ENCODE measurements around the gene LYSMD1. TPM values are rescaled to one million over a fixed set of nuclear protein-coding genes. Genes with fewer than 3 reads are reported as not detected.
"Not testable (repeated sequence)": the region's sequence is repeated elsewhere in the genome, so short reads cannot be mapped to it uniquely, and the experiment has no call there.

Gene LYSMD1
- total RNA-seq, 1 donor from 2014 or later: 9.9 TPM

DNA sequence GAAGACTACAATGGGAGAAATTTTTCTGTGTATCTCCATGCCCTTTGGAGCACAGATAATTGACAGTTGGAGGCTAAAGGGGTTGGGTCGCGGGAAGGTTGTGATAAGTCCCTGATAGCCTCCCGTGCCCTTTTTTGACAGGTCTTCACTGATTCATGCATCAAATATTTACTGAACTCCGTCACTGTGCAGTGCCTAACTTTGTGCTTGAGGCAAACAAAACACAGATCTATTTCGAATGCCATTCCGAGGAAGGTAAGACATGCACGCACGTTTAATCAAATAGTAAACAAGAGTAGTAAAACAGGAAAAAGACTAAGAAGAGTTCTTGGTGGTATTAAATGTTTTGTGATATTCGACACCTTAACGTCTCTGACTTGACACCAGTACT is 32.2 kb upstream of the LYSMD1 start:
- FAIRE-seq (no peak), DNase-seq (ENCODE audit: low read depth) (no peak)
- Histone ChIP-seq H3K27ac (ENCODE audit: low read depth, low read length) (peak overlapping the region; percentile 97), H3K9me3 (ENCODE audit: insufficient read depth, low read depth, low read length) (no peaks in the 10 kb centered on the region), H4K20me1 (ENCODE audit: insufficient read depth, low read length) (peaks cover 32% of the 10 kb centered on the region), H3K4me1 (ENCODE audit: insufficient read depth, low read length) (peaks cover 24% of the 10 kb centered on the region), H2AFZ (ENCODE audit: low read depth, low read length) (peak overlapping the region; percentile 72), H3K4me3 (ENCODE audit: insufficient read depth, low read depth, low read length) (peak overlapping the region; percentile 98), H3K27me3 (ENCODE audit: insufficient read depth, low read length) (no peaks in the 10 kb centered on the region), H3K9ac (ENCODE audit: low read length) (peak overlapping the region; percentile 100), H3K4me2 (ENCODE audit: low read length) (peak overlapping the region; percentile 95), H3K36me3 (ENCODE audit: insufficient read depth, low read length) (peaks cover 8% of the 10 kb centered on the region), H3K79me2 (ENCODE audit: insufficient read depth, low read length) (peaks cover 42% of the 10 kb centered on the region)
- peaks cover 19% of the 10 kb centered on the region for H3K4me1 Mint-ChIP-seq (ENCODE audit: low read depth, unreplicated experiment)
- H3K4me3 Mint-ChIP-seq (ENCODE audit: unreplicated experiment): peak overlapping the region; percentile 99
- H3K27me3 Mint-ChIP-seq (ENCODE audit: low read depth, unreplicated experiment): no peaks in the 10 kb centered on the region
- peak overlapping the region; percentile 100 for H3K27ac Mint-ChIP-seq (ENCODE audit: unreplicated experiment)
- TF ChIP-seq EZH2 (IDR thresholded peaks at IDR 0.05; ENCODE audit: insufficient read depth, low read length): no peak
- no peak for TF ChIP-seq CTCF (IDR thresholded peaks at IDR 0.05; ENCODE audit: insufficient read depth, low read depth, low read length)
- no peaks in the 10 kb centered on the region for H3K9me3 Mint-ChIP-seq (ENCODE audit: unreplicated experiment)
- H3K36me3 Mint-ChIP-seq (ENCODE audit: low read depth, unreplicated experiment): peaks cover 2% of the 10 kb centered on the region

DNA sequence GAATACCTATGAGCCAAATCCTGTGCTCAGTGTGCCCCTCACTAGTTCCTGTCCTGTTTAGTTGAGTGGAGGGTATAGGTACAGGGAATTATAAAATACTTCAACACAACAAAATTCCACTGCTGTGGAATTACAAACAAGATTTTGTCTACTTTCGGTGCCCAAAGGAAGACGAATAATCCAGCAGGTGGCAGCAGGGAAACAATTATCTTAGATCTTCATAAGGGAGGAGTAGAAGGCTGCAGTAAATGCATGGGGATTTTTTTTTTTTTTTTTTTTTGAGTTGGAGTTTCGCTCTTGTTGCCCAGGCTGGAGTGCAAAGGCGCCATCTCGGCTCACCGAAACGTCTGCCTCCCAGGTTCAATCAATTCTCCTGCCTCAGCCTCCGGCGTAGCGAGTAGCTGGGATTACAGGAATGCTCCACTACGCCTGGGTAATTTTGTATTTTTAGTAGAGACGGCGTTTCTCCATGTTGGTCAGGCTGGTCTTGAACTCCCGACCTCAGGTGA is 30.6 kb upstream of the LYSMD1 start:
- Mint-ChIP-seq H3K4me1 (ENCODE audit: low read depth, unreplicated experiment) (peaks cover 9% of the 10 kb centered on the region), H3K27me3 (ENCODE audit: low read depth, unreplicated experiment) (no peaks in the 10 kb centered on the region), H3K27ac (ENCODE audit: unreplicated experiment) (peak overlapping the region; percentile 91), H3K36me3 (ENCODE audit: low read depth, unreplicated experiment) (no peaks in the 10 kb centered on the region), H3K4me3 (ENCODE audit: unreplicated experiment) (no peak overlapping the region), H3K9me3 (ENCODE audit: unreplicated experiment) (no peaks in the 10 kb centered on the region)
- Histone ChIP-seq H3K27ac (ENCODE audit: low read depth, low read length) (peak overlapping the region; percentile 66), H2AFZ (ENCODE audit: low read depth, low read length) (no peak overlapping the region), H3K27me3 (ENCODE audit: insufficient read depth, low read length) (no peaks in the 10 kb centered on the region), H3K4me3 (ENCODE audit: insufficient read depth, low read depth, low read length) (peak overlapping the region; percentile 1), H3K4me1 (ENCODE audit: insufficient read depth, low read length) (peaks cover 15% of the 10 kb centered on the region), H3K79me2 (ENCODE audit: insufficient read depth, low read length) (peaks cover 27% of the 10 kb centered on the region), H3K9ac (ENCODE audit: low read length) (peak overlapping the region; percentile 49), H3K4me2 (ENCODE audit: low read length) (peak overlapping the region; percentile 28), H3K9me3 (ENCODE audit: insufficient read depth, low read depth, low read length) (no peaks in the 10 kb centered on the region), H3K36me3 (ENCODE audit: insufficient read depth, low read length) (no peaks in the 10 kb centered on the region), H4K20me1 (ENCODE audit: insufficient read depth, low read length) (peaks cover 17% of the 10 kb centered on the region)
- peak; percentile 75 for DNase-seq (ENCODE audit: low read depth)
- no peak for FAIRE-seq
- TF ChIP-seq EZH2 (IDR thresholded peaks at IDR 0.05; ENCODE audit: insufficient read depth, low read length) (no peak), CTCF (IDR thresholded peaks at IDR 0.05; ENCODE audit: insufficient read depth, low read depth, low read length) (peak; percentile 61)

GRCh38 chr1:151194894-151195594 is 29.3 kb upstream of the LYSMD1 start:
- not testable (repeated sequence) for H3K4me3 Mint-ChIP-seq (ENCODE audit: unreplicated experiment)

More at GRCh38 chr1:151194894-151195594, 29.3 kb upstream of the LYSMD1 start:
- H2AFZ ChIP-seq (ENCODE audit: low read depth, low read length): peak overlapping the region; percentile 70
- H3K4me1 ChIP-seq (ENCODE audit: insufficient read depth, low read length): peaks cover 10% of the 10 kb centered on the region
- not testable (repeated sequence) for H4K20me1 ChIP-seq (ENCODE audit: insufficient read depth, low read length); H3K9me3 ChIP-seq (ENCODE audit: insufficient read depth, low read depth, low read length); H3K27me3 ChIP-seq (ENCODE audit: insufficient read depth, low read length); FAIRE-seq; H3K36me3 ChIP-seq (ENCODE audit: insufficient read depth, low read length); H3K9me3 Mint-ChIP-seq (ENCODE audit: unreplicated experiment); H3K4me3 ChIP-seq (ENCODE audit: insufficient read depth, low read depth, low read length); H3K36me3 Mint-ChIP-seq (ENCODE audit: low read depth, unreplicated experiment); H3K4me1 Mint-ChIP-seq (ENCODE audit: low read depth, unreplicated experiment); H3K27me3 Mint-ChIP-seq (ENCODE audit: low read depth, unreplicated experiment)
- H3K9ac ChIP-seq (ENCODE audit: low read length): peak overlapping the region; percentile 49
- DNase-seq (ENCODE audit: low read depth): peak; percentile 78
- H3K27ac Mint-ChIP-seq (ENCODE audit: unreplicated experiment): peak overlapping the region; percentile 96
- peak overlapping the region; percentile 58 for H3K4me2 ChIP-seq (ENCODE audit: low read length)
- H3K27ac ChIP-seq (ENCODE audit: low read depth, low read length): peak overlapping the region; percentile 83
- H3K79me2 ChIP-seq (ENCODE audit: insufficient read depth, low read length): peaks cover 16% of the 10 kb centered on the region
